Type B pancreatic cell (in vitro differentiated cells): Measurements from ENCODE around the gene TMEM132D. TPM values are rescaled to one million over a fixed set of nuclear protein-coding genes. Genes with fewer than 3 reads are reported as not detected.

ENCODE experiments used
- DNase-seq: peaks from one replicate; pipeline ENCODE4 v3.0.0; 2021; ENCODE audit warnings: mixed read lengths; ENCODE audit not compliant: unreplicated experiment; ENCODE audit errors: extremely low spot score
- H3K27ac Mint-ChIP-seq: 2 replicates; pipeline ENCODE4 v1.8.0; 2021; ENCODE audit warnings: mild to moderate bottlenecking, mixed read lengths
- H3K27me3 Mint-ChIP-seq: 2 replicates; pipeline ENCODE4 v1.8.0; 2021; ENCODE audit warnings: mixed read lengths
- H3K36me3 Mint-ChIP-seq: 2 replicates; pipeline ENCODE4 v1.8.0; 2021; ENCODE audit warnings: mixed read lengths
- H3K4me1 Mint-ChIP-seq: one replicate; pipeline ENCODE4 v1.8.0; 2021; ENCODE audit warnings: mixed read lengths; ENCODE audit not compliant: unreplicated experiment
- H3K4me3 Mint-ChIP-seq: 2 replicates; pipeline ENCODE4 v1.8.0; 2021; ENCODE audit warnings: mild to moderate bottlenecking, mixed read lengths
- H3K9me3 Mint-ChIP-seq: 2 replicates; pipeline ENCODE4 v1.8.0; 2021; ENCODE audit warnings: mixed read lengths
- total RNA-seq: library from RNA; stranded (reverse); gene quantifications from 2 replicates; pipeline ENCODE4 v1.2.1, GENCODE V29; 2021; ENCODE audit warnings: low replicate concordance
- TF ChIP-seq, protein P1 (sequence below): fragments of 200-600 bp; sonication (generic); conservative IDR thresholded peaks from 2 replicates; pipeline ENCODE4 v1.5.0; 2021; ENCODE audit warnings: antibody characterized with exemption, mild to moderate bottlenecking

TMEM132D gene
- total RNA-seq, 1 donor from 2014 or later = 1.8 TPM

DNA sequence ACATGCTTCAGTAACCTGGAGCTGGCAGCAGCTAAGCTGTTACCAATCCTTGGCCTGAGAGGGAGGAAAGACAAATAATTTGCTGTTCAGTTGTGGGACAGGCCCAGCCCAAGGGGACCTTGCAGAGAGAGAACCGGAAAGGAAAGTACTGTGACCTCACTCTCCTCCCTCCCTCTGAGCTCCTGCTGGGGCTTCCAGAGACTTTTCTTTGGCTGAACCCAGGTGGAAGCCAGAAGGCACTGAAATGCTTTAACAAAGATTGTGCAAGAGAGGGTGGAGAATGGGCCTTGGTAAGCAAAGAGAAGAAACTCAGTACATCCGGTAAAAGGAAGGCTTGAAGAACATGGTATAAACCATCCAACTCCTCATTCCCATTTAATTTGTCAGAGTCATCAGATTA, 593.5 kb downstream of the TMEM132D start:
- TF ChIP-seq, protein P1, sequence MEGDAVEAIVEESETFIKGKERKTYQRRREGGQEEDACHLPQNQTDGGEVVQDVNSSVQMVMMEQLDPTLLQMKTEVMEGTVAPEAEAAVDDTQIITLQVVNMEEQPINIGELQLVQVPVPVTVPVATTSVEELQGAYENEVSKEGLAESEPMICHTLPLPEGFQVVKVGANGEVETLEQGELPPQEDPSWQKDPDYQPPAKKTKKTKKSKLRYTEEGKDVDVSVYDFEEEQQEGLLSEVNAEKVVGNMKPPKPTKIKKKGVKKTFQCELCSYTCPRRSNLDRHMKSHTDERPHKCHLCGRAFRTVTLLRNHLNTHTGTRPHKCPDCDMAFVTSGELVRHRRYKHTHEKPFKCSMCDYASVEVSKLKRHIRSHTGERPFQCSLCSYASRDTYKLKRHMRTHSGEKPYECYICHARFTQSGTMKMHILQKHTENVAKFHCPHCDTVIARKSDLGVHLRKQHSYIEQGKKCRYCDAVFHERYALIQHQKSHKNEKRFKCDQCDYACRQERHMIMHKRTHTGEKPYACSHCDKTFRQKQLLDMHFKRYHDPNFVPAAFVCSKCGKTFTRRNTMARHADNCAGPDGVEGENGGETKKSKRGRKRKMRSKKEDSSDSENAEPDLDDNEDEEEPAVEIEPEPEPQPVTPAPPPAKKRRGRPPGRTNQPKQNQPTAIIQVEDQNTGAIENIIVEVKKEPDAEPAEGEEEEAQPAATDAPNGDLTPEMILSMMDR = no peak
- Mint-ChIP-seq H3K4me3 (no peak overlapping the region), H3K4me1 (no peaks in the 10 kb centered on the region), H3K27ac (no peak overlapping the region), H3K9me3 (no peaks in the 10 kb centered on the region), H3K36me3 (no peaks in the 10 kb centered on the region), H3K27me3 (peaks cover 14% of the 10 kb centered on the region)
- DNase-seq = no peak

DNA sequence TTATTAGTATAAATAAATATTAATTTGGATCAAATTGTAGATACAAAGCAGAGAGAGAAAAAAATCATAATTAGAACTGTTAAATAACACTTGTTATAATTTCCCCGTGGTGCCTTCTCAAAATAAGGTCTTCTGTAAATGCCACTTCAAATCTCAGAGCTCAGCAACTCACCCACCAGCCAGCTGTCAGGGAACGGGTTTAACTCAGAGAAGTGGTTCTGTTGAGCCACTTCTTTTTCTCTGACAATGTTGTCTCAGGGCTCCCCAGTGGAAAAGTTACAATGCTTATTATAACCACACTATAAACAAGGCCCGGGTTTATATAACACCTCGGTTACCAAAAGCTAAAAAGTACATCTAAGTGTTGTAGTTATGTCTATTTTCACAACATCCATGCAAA, 598.0 kb downstream of the TMEM132D start:
- no peaks in the 10 kb centered on the region for H3K36me3 Mint-ChIP-seq
- no peaks in the 10 kb centered on the region for H3K4me1 Mint-ChIP-seq
- H3K27ac Mint-ChIP-seq = no peak overlapping the region
- peaks cover 15% of the 10 kb centered on the region for H3K27me3 Mint-ChIP-seq
- peaks cover 4% of the 10 kb centered on the region for H3K9me3 Mint-ChIP-seq
- TF ChIP-seq, protein P1 = no peak
- no peak overlapping the region for H3K4me3 Mint-ChIP-seq
- DNase-seq = no peak

DNA sequence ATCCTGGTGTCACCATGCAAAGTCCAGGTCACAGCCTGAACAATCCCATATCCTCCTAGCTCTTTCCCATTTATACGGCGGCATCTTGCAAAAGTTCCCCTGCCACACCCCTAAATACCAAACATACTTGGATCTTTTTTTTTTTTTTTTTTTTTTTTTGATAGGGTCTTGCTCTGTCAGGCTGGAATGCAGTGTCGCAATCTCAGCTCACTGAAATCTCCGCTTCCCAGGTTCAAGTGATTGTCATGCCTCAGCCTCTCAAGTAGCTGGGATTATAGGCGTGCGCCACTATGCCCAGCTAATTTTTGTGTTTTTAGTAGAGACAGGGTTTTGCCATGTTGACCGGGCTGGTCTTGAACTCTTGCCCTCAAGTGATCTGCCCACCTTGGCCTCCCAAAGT, 599.3 kb downstream of the TMEM132D start:
- Mint-ChIP-seq H3K27ac (peak overlapping the region; percentile 22), H3K9me3 (peaks cover 4% of the 10 kb centered on the region), H3K27me3 (peaks cover 18% of the 10 kb centered on the region), H3K36me3 (no peaks in the 10 kb centered on the region), H3K4me3 (peak overlapping the region; percentile 32), H3K4me1 (no peaks in the 10 kb centered on the region)
- DNase-seq = no peak
- TF ChIP-seq, protein P1 = no peak

DNA sequence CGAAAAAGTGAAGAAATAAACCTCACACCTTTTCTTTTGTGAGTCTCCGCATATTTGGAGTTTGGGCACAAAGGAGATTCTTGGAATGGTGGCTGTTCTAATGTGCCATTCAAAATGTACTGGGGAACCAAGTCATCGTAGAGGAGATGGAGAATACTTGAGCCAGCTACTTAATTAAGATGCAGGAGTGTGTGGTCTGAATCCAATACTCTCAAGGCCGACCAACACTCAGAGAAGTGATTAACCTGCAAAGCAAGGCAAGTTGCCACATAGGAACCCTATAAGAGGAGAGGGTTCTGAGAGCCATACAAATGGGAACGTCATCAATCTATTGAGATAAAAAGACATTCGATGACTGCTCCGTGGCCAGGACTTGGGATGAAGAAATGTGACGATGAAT, 603.8 kb downstream of the TMEM132D start:
- peaks cover 4% of the 10 kb centered on the region for H3K4me1 Mint-ChIP-seq
- DNase-seq = no peak
- H3K4me3 Mint-ChIP-seq = no peak overlapping the region
- H3K9me3 Mint-ChIP-seq = peaks cover 4% of the 10 kb centered on the region
- H3K27ac Mint-ChIP-seq = no peak overlapping the region
- H3K36me3 Mint-ChIP-seq = no peaks in the 10 kb centered on the region
- peaks cover 7% of the 10 kb centered on the region for H3K27me3 Mint-ChIP-seq
- TF ChIP-seq, protein P1 = no peak

DNA sequence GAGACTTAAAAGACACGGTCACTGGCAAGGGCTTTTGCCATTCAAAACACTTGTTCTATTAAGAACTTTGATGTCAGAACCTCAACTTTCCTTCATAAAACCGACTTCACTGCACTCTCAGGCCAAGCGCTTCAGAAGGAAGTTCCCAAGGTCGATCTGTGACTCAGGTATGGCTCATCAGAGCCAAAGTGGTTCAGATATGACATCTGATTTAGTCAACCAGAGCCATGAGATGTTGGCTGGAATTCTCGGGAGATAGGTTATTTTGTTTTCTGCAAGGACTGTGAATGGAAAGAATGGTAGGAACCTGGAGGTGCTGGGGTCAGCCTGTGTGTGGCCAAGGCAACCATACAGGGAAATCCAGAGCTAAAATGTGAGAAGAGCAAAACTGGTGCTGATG, 604.9 kb downstream of the TMEM132D start:
- Mint-ChIP-seq H3K4me3 (no peak overlapping the region), H3K36me3 (no peaks in the 10 kb centered on the region), H3K4me1 (peaks cover 4% of the 10 kb centered on the region), H3K27me3 (peaks cover 7% of the 10 kb centered on the region), H3K27ac (no peak overlapping the region), H3K9me3 (no peaks in the 10 kb centered on the region)
- no peak for DNase-seq
- TF ChIP-seq, protein P1 = no peak

DNA sequence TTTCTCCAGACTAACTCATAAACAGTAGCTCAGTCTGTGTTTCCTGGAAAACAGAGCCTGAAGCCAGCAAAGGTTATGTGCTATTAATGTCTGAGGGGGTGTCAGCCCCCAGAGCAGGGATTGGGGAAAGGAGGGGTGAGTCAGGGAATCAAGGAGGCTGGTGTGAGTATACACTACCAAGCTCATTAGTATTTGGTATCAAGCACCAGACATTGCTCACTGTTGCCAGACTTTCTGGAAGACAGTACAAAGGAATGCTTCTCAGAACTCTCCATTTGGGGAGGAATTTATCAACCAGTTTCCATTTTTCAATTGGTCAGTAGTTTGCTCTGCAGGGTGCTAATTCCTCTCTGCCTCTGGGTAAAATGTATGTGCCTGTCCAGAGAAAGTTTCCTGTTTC, 607.2 kb downstream of the TMEM132D start:
- no peak for DNase-seq
- Mint-ChIP-seq H3K27me3 (peaks cover 14% of the 10 kb centered on the region), H3K4me1 (peaks cover 4% of the 10 kb centered on the region), H3K4me3 (no peak overlapping the region), H3K36me3 (no peaks in the 10 kb centered on the region), H3K27ac (no peak overlapping the region), H3K9me3 (no peaks in the 10 kb centered on the region)
- TF ChIP-seq, protein P1 = no peak
